Endothelial cell of umbilical vein (primary cell): ENCODE results near the gene CDK6. TPM values are rescaled to one million over a fixed set of nuclear protein-coding genes. Genes with fewer than 3 reads are reported as not detected.

Experiments used
- BruUV-seq: library from RNA; stranded (reverse); fragments of 400-500 nt; replicated peaks from 2 replicates; lab custom pipeline; 2021; lab: Mats Ljungman, UMichigan
- CTCF ChIA-PET: fragments of 300-600, 350-600 bp; sonication (Branson Sonifier 250); formaldehyde crosslinking; loops from one replicate; lab custom pipeline; 2021; ENCODE audit warnings: antibody characterized with exemption, inconsistent platforms; lab: Charles Lee
- POLR2A ChIA-PET: fragments of 300-600, 350-600 bp; sonication (Branson Sonifier 250); formaldehyde crosslinking; loops from one replicate; lab custom pipeline; 2021; ENCODE audit warnings: antibody characterized with exemption, inconsistent platforms; lab: Charles Lee
- DNase-seq: peaks from one replicate; pipeline ENCODE4 v3.0.0-alpha.2; 2011; ENCODE audit warnings: low read depth, low spot score
- FAIRE-seq: peaks from 2 replicates; lab custom pipeline; 2011; peaks lifted over from hg19 to GRCh38; lab: Jason Lieb, UNC
- H2AFZ ChIP-seq: 2 replicates; pipeline ENCODE4 v1.6.0; 2012; ENCODE audit warnings: low read depth, low read length, control low read depth, inconsistent platforms
- H3K27ac ChIP-seq: 2 replicates; pipeline ENCODE4 v1.5.1; 2011; ENCODE audit warnings: low read depth, mild to moderate bottlenecking, control low read depth, low read length, moderate library complexity; ENCODE audit not compliant: insufficient read depth
- H3K27me3 ChIP-seq, 2 experiments: 2 replicates each; pipeline versions ENCODE4 v1.6.0 to v1.6.1; 2011; ENCODE audit warnings: low read length in 2 of 2, mixed read lengths in 1 of 2; ENCODE audit not compliant: control insufficient read depth in 2 of 2, insufficient read depth in 2 of 2
- H3K36me3 ChIP-seq, 2 experiments: 2 replicates in 1 of 2; 3 replicates in 1 of 2; pipeline ENCODE4 v1.5.1; 2011; ENCODE audit warnings: low read length in 2 of 2, mild to moderate bottlenecking in 1 of 2, moderate library complexity in 1 of 2; ENCODE audit not compliant: control insufficient read depth in 2 of 2, insufficient read depth in 2 of 2; ENCODE audit errors: extremely low read depth in 1 of 2
- H3K4me1 ChIP-seq: 3 replicates; pipeline ENCODE4 v1.5.1; 2011; ENCODE audit warnings: mild to moderate bottlenecking, low read length; ENCODE audit not compliant: control insufficient read depth, insufficient read depth; ENCODE audit errors: extremely low read depth
- H3K4me2 ChIP-seq: 2 replicates; pipeline ENCODE4 v1.6.1; 2011; ENCODE audit warnings: low read length, control low read depth, mixed read lengths; ENCODE audit not compliant: insufficient read depth
- H3K4me3 ChIP-seq, 3 experiments: fragments of 200-600 bp in 1 of 3; sonication (generic), shearing (Covaris generic) in 1 of 3; replicated peaks in 1 of 3; 2 replicates each; pipeline ENCODE4 v1.5.1; 2011 to 2016; ENCODE audit warnings: control low read depth in 3 of 3, low read length in 3 of 3, mild to moderate bottlenecking in 2 of 3, inconsistent platforms in 1 of 3, low read depth in 1 of 3, moderate library complexity in 1 of 3; ENCODE audit not compliant: insufficient read depth in 1 of 3
- H3K79me2 ChIP-seq: 2 replicates; pipeline ENCODE4 v1.6.0; 2012; ENCODE audit warnings: low read length, inconsistent platforms; ENCODE audit not compliant: control insufficient read depth, insufficient read depth
- H3K9ac ChIP-seq: replicated peaks from 2 replicates; pipeline ENCODE3; 2011; ENCODE audit warnings: low read length, control low read depth; ENCODE audit not compliant: insufficient read depth; ENCODE audit errors: extremely low read depth
- H3K9me1 ChIP-seq: replicated peaks from 3 replicates; pipeline ENCODE4 v1.6.0; 2011; ENCODE audit warnings: mild to moderate bottlenecking, low read length; ENCODE audit not compliant: control insufficient read depth, insufficient read depth; ENCODE audit errors: extremely low read depth
- H3K9me3 ChIP-seq: replicated peaks from 2 replicates; pipeline ENCODE4 v1.5.1; 2012; ENCODE audit warnings: low read length, inconsistent platforms; ENCODE audit not compliant: control insufficient read depth, insufficient read depth
- H4K20me1 ChIP-seq: replicated peaks from 2 replicates; pipeline ENCODE3; 2011; ENCODE audit warnings: mild to moderate bottlenecking, low read length; ENCODE audit not compliant: control insufficient read depth, insufficient read depth; ENCODE audit errors: extremely low read depth
- EZH2 ChIP-seq: IDR thresholded peaks from 2 replicates; pipeline ENCODE4 v1.6.1; 2012; ENCODE audit warnings: borderline replicate concordance, low read depth, mild to moderate bottlenecking, moderate library complexity, low read length, inconsistent platforms; ENCODE audit not compliant: severe bottlenecking
- FOS ChIP-seq: IDR thresholded peaks from 2 replicates; pipeline ENCODE4 v1.6.1; 2011; ENCODE audit warnings: mild to moderate bottlenecking, low read length, moderate library complexity, borderline replicate concordance; ENCODE audit not compliant: insufficient read depth
- GATA2 ChIP-seq: IDR thresholded peaks from 2 replicates; pipeline ENCODE4 v1.7.0; 2011; ENCODE audit warnings: low read depth, mild to moderate bottlenecking, moderate library complexity, mixed read lengths, low read length; ENCODE audit not compliant: insufficient read length, insufficient read depth
- JUN ChIP-seq: IDR thresholded peaks from 2 replicates; pipeline ENCODE4 v1.6.1; 2011; ENCODE audit warnings: borderline replicate concordance, low read depth; ENCODE audit not compliant: insufficient read length, insufficient read depth
- MYC ChIP-seq: IDR thresholded peaks from one replicate; pipeline ENCODE4 v1.6.1; 2011; ENCODE audit warnings: mild to moderate bottlenecking, low read depth, low read length
- POLR2A ChIP-seq: IDR thresholded peaks from 2 replicates; pipeline ENCODE4 v1.6.1; 2012; ENCODE audit warnings: low read depth, mild to moderate bottlenecking, control low read depth, low read length
- POLR2AphosphoS5 ChIP-seq: IDR thresholded peaks from 2 replicates; pipeline ENCODE4 v1.6.1; 2012; ENCODE audit warnings: low read depth, mild to moderate bottlenecking, control low read depth, low read length, moderate library complexity; ENCODE audit not compliant: insufficient read depth
- dilution Hi-C: fragments of 300-500 bp; cut with MboI; formaldehyde crosslinking; loops from one replicate; pipeline ENCODE4 v1.15.0; 2019; ENCODE audit warnings: low sequenced_read_pairs; ENCODE audit not compliant: extremely low pct_ligation_motif_present
- intact Hi-C: fragments of 100-400 bp; cut with micrococcal nuclease; formaldehyde crosslinking; loops from one replicate; pipeline ENCODE4 v1.10.0; 2022
- polyA plus RNA-seq, 4 experiments: library from polyadenylated mRNA; depleted of rRNA in 3 of 4; stranded (reverse) in 3 of 4; unstranded in 1 of 4; fragments of >200 nt; gene quantifications; 2 replicates each; pipeline versions ENCODE4 v1.2.1 to v1.2.3, GENCODE V29; 2011 to 2012; ENCODE audit warnings: missing spikeins in 1 of 4
- total RNA-seq: library from RNA; stranded (reverse); gene quantifications from 2 replicates; pipeline ENCODE4 v1.2.3, GENCODE V29; 2021
- TF ChIP-seq, protein P1 (sequence below): IDR thresholded peaks from 2 replicates; pipeline ENCODE4 v1.6.1; 2011; ENCODE audit not compliant: insufficient read depth, insufficient read length
- TF ChIP-seq, protein P2 (sequence below), 2 donors: IDR thresholded peaks; 1 replicate in 1 of 2; 2 replicates in 1 of 2; pipeline ENCODE4 v1.5.1; 2011; ENCODE audit warnings: low read length in 2 of 2, mild to moderate bottlenecking in 2 of 2, moderate library complexity in 2 of 2, control low read depth in 1 of 2, inconsistent platforms in 1 of 2, low read depth in 1 of 2; ENCODE audit not compliant: insufficient read depth in 1 of 2; ENCODE audit errors: extremely low read depth in 1 of 2

The CDK6 gene
- total and polyA plus RNA-seq, 2 donors (not counting 3 experiments of a cell fraction or from before 2014, with no cell fraction given), result 6.0 to 28.2 TPM

DNA sequence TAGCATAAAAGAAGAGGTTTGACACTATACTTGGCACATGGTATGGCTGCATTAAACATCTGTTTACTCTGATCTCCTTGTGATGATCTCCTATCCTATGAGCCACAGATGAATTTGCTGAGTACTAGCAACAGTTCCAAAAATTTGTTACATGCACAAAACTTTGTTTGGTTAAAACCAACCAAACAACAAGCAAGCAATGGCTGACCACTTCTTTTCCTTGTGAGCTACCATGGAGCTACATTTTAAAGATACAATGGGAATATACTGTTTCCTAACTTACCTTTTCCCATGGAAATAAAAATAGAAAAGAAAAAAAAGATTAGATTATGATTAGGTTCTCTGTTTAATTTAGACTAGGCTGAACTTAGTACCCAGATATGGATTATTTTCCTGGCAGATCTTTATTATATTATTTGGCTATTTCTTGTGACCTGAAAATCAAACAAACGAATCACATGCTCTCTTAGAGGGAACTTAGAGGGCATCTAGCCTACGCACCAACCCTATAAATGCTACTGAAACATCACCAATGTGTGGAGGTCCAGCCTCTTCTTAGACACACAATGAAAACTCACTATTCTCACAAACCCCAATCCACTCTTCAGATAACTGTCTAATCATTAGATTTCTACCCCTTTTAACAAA is 166.0 kb downstream of the CDK6 start:
- no peak for FAIRE-seq
- Histone ChIP-seq H2AFZ (no peak overlapping the region), H3K27me3 (no peaks in the 10 kb centered on the region), H3K4me1 (no peaks in the 10 kb centered on the region), H3K9me3 (no peaks in the 10 kb centered on the region), H3K36me3 (no peaks in the 10 kb centered on the region), H3K4me2 (no peak overlapping the region), H3K4me3 (no peak overlapping the region), H4K20me1 (no peaks in the 10 kb centered on the region), H3K9ac (no peak overlapping the region), H3K79me2 (no peaks in the 10 kb centered on the region), H3K9me1 (no peaks in the 10 kb centered on the region), H3K27ac (no peak overlapping the region)
- intact Hi-C loops (no loop called here), dilution Hi-C loops (no loop called here)
- POLR2A ChIA-PET, result no interaction called here
- no peak for DNase-seq
- TF ChIP-seq EZH2 (no peak), MYC (no peak), GATA2 (no peak), POLR2AphosphoS5 (no peak), JUN (no peak), FOS (no peak), POLR2A (no peak)
- TF ChIP-seq, protein P1, sequence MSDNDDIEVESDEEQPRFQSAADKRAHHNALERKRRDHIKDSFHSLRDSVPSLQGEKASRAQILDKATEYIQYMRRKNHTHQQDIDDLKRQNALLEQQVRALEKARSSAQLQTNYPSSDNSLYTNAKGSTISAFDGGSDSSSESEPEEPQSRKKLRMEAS, result no peak
- TF ChIP-seq, protein P2, sequence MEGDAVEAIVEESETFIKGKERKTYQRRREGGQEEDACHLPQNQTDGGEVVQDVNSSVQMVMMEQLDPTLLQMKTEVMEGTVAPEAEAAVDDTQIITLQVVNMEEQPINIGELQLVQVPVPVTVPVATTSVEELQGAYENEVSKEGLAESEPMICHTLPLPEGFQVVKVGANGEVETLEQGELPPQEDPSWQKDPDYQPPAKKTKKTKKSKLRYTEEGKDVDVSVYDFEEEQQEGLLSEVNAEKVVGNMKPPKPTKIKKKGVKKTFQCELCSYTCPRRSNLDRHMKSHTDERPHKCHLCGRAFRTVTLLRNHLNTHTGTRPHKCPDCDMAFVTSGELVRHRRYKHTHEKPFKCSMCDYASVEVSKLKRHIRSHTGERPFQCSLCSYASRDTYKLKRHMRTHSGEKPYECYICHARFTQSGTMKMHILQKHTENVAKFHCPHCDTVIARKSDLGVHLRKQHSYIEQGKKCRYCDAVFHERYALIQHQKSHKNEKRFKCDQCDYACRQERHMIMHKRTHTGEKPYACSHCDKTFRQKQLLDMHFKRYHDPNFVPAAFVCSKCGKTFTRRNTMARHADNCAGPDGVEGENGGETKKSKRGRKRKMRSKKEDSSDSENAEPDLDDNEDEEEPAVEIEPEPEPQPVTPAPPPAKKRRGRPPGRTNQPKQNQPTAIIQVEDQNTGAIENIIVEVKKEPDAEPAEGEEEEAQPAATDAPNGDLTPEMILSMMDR (IDR thresholded peaks at IDR 0.05; ENCODE audit: extremely low read depth in 1 of 2, insufficient read depth in 1 of 2, low read depth in 1 of 2, low read length in 2 of 2), result no peak
- no TSS peak for BruUV-seq
- CTCF ChIA-PET, result no interaction called here
